ENCODE results near the gene KLHDC9.
A peak's percentile ranks its signal among the peaks of the same experiment; 100 is the strongest.

KLHDC9 gene

GRCh38 chr1:161117759-161118581, 19.8 kb downstream of the KLHDC9 start, which contains the start of the genes NIT1 and PFDN2:
TSS of gene NIT1 (plus strand) at chr1:161118105. CDS start at chr1:161118177, 72 bp downstream.
TSS of gene PFDN2 (minus strand) at chr1:161118037. CDS start at chr1:161118026, 11 bp downstream.
- Histone ChIP-seq H3K4me1 (peaks cover 14% of the 10 kb centered on the region), H3K27me3 (ENCODE audit: low read depth) (no peaks in the 10 kb centered on the region), H3K4me3 (peak within 1 kb of the TSS; percentile 91), H3K9me3 (no peaks in the 10 kb centered on the region), H3K36me3 (replicated peaks) (peaks cover 42% of the 10 kb centered on the region)
- in situ Hi-C loops (cut with MboI; ENCODE audit: low sequenced_read_pairs): no loop called here
- peak; percentile 83 to 91 for DNase-seq (ENCODE audit: low spot score in 2 of 2)

GRCh38 chr1:161119092-161119903, 21.1 kb downstream of the KLHDC9 start:
- peak overlapping the region; percentile 91 for H3K4me3 ChIP-seq
- no peaks in the 10 kb centered on the region for H3K27me3 ChIP-seq (ENCODE audit: low read depth)
- H3K4me1 ChIP-seq: peaks cover 14% of the 10 kb centered on the region
- in situ Hi-C loops (cut with MboI; ENCODE audit: low sequenced_read_pairs): no loop called here
- H3K9me3 ChIP-seq: no peaks in the 10 kb centered on the region
- peaks cover 52% of the 10 kb centered on the region for H3K36me3 ChIP-seq (replicated peaks)
- DNase-seq (ENCODE audit: low spot score in 2 of 2): peak; percentile 52 to 65

DNA sequence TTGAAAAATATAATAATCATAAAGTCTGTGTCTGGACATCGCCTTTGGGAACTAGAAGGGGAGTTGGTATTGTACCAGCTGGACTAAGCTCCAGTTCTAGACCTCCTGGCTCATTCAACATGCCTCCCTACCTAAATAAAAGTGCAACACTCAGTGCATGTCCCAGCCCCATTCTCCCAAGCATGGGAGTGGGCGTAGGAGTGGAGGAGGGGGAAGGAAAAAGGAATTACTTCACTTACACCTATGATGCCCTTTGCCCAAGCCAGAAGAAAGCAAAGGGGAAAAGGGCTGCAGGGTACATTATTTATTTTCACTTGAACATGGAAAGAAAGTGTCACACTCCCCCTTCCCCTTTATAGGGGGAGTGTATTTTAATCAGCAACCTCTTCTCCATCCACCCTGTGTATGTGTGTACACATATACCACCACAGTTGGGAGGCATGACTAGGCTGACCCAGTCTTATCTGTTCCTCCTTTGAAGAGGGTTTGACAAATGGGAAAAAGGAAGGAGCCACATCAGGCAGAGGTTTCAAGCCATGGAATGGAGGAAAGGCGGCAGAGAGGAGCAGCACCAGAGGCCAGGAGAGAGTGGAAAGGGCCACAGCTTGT, 23.0 kb downstream of the KLHDC9 start:
- no peak for DNase-seq (ENCODE audit: low spot score in 2 of 2)
- in situ Hi-C loops (cut with MboI; ENCODE audit: low sequenced_read_pairs): no loop called here
- H3K36me3 ChIP-seq (replicated peaks): peaks cover 59% of the 10 kb centered on the region
- no peak overlapping the region for H3K4me3 ChIP-seq
- no peaks in the 10 kb centered on the region for H3K9me3 ChIP-seq
- peaks cover 10% of the 10 kb centered on the region for H3K4me1 ChIP-seq
- no peaks in the 10 kb centered on the region for H3K27me3 ChIP-seq (ENCODE audit: low read depth)

DNA sequence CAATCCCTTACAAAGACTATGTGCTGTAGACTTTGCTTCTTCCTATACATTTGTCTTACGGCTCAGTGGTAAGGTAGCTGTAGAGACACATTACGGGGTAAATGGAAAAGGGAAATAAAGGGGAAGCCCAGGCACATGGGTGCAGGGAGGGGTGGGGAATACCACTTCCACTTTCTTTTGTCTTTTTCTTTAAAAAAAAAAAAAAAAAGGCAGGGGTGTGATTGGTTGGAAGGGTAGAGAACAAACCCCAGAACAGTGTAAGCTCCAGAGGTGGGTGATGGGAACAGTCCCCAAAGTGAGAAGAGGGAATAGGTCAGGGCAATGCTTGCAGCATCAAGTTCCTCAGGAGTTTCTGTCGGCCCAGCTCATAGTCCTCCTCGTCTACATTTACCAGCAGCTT, 23.7 kb downstream of the KLHDC9 start:
- Histone ChIP-seq H3K9me3 (no peaks in the 10 kb centered on the region), H3K36me3 (replicated peaks) (peaks cover 64% of the 10 kb centered on the region), H3K4me3 (no peak overlapping the region), H3K27me3 (ENCODE audit: low read depth) (no peaks in the 10 kb centered on the region), H3K4me1 (peaks cover 10% of the 10 kb centered on the region)
- no peak for DNase-seq (ENCODE audit: low spot score in 2 of 2)
- in situ Hi-C loops (cut with MboI; ENCODE audit: low sequenced_read_pairs): no loop called here

DNA sequence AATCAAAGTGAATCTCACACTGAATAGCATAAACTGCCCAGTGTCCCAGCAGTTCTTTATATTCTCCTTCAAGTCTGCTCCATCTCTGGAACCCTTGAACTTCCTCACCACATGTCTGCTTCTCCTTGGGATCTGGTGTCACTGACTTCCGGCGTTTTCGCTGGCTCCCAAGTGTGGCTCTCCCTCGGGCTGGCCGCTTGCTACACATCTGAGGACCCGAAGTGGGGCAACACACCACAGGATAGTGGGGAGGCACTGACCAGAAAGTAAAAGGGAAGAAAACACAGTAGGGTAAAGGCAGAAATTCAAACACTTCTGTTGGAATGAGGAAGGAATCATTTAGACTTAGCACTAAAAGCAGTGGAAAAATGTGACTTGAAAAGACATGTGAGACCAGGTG, 24.8 kb downstream of the KLHDC9 start:
- in situ Hi-C loops (cut with MboI; ENCODE audit: low sequenced_read_pairs): no loop called here
- Histone ChIP-seq H3K4me3 (no peak overlapping the region), H3K9me3 (no peaks in the 10 kb centered on the region), H3K4me1 (peaks cover 10% of the 10 kb centered on the region), H3K36me3 (replicated peaks) (peaks cover 71% of the 10 kb centered on the region), H3K27me3 (ENCODE audit: low read depth) (no peaks in the 10 kb centered on the region)
- no peak for DNase-seq (ENCODE audit: low spot score in 2 of 2)

DNA sequence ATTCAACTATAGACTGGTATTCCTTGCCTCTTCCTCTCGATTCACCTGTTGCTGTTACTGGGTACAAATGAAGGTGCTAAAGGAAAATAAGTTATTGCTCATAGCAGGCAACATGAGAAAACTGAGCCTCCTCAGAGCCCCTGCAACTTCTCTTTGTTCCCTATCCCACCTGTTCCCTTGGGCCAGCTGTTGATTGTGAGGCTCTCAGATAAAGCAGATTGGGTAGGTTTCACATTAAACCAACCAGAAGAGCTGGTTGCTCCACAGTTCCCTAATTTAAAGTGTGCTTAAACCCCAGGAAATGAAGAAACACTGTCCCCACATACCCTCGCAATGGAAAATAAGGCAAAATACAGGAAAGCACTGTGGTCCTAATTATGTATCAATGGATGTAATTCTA, 29.5 kb downstream of the KLHDC9 start:
- no peak for DNase-seq (ENCODE audit: low spot score in 2 of 2)
- Histone ChIP-seq H3K4me3 (no peak overlapping the region), H3K4me1 (peaks cover 13% of the 10 kb centered on the region), H3K27me3 (ENCODE audit: low read depth) (no peaks in the 10 kb centered on the region), H3K36me3 (replicated peaks) (peaks cover 56% of the 10 kb centered on the region), H3K9me3 (no peaks in the 10 kb centered on the region)
- in situ Hi-C loops (cut with MboI; ENCODE audit: low sequenced_read_pairs): no loop called here

- Histone ChIP-seq H3K27me3 (ENCODE audit: low read depth) (no peaks in the 10 kb centered on the region), H3K4me1 (peaks cover 17% of the 10 kb centered on the region), H3K4me3 (no peak overlapping the region), H3K9me3 (no peaks in the 10 kb centered on the region), H3K36me3 (replicated peaks) (peaks cover 48% of the 10 kb centered on the region)
- no peak for DNase-seq (ENCODE audit: low spot score in 2 of 2)
- in situ Hi-C loops (cut with MboI; ENCODE audit: low sequenced_read_pairs): no loop called here
Measured at GRCh38 chr1:161128591-161129420, 30.6 kb downstream of the KLHDC9 start.

- Histone ChIP-seq H3K4me1 (peaks cover 17% of the 10 kb centered on the region), H3K9me3 (no peaks in the 10 kb centered on the region), H3K4me3 (no peak overlapping the region), H3K36me3 (replicated peaks) (peaks cover 38% of the 10 kb centered on the region), H3K27me3 (ENCODE audit: low read depth) (no peaks in the 10 kb centered on the region)
- no peak for DNase-seq (ENCODE audit: low spot score in 2 of 2)
- in situ Hi-C loops (cut with MboI; ENCODE audit: low sequenced_read_pairs): no loop called here
Measured at GRCh38 chr1:161130266-161130665, 32.1 kb downstream of the KLHDC9 start.

- Histone ChIP-seq H3K4me1 (peaks cover 17% of the 10 kb centered on the region), H3K9me3 (no peaks in the 10 kb centered on the region), H3K4me3 (peak overlapping the region; percentile 45), H3K36me3 (replicated peaks) (peaks cover 28% of the 10 kb centered on the region), H3K27me3 (ENCODE audit: low read depth) (no peaks in the 10 kb centered on the region)
- DNase-seq (ENCODE audit: low spot score in 2 of 2): peak in 1 of 2 experiments; percentile 22
- in situ Hi-C loops (cut with MboI; ENCODE audit: low sequenced_read_pairs): no loop called here
Measured at GRCh38 chr1:161131523-161132409, 33.6 kb downstream of the KLHDC9 start.

DNA sequence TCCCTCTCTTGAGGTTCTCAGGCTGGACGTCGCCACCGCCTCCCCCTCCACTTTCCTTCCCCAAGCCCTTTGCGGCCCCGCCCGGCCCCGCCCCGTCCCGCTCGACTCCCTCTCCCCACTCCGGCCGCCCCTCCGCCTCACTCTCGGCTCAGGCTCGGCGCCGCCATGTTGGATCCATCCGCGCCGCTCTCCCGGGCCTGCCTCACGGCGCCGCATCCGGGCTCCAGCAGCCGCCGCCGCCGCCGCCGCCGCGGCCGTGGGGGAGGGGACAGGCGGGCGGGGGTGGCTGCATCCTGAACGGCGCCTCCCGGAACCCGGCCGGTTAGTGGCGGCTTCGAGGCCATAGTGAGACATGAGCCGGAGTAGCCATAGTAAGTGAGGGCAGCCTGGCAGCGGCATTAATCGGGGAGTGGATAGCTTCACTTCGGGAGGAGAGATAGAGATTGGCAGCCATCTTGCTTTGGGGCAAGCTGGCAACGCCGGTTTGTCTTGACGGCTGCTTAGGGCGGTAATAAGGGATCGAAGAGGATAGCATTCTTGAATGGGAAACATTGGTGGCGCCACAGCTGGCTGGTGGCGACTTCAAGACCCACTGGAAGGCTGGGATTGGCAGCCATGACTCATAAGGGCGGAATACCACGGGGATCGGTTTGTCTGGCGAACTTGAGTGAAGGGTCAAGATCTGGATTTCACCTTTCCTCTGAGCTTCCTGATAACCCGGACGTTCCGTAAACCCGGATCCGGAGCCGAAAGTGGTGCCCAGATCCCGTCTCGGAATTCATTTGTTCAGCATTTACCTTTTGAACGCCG, 34.5 kb downstream of the KLHDC9 start, which contains the start of gene DEDD:
DEDD (minus strand) TSS at position 258 of the 810 bp plus-strand sequence. CDS start 8,205 bp downstream, outside the sequence.
- Histone ChIP-seq H3K27me3 (ENCODE audit: low read depth) (no peaks in the 10 kb centered on the region), H3K36me3 (replicated peaks) (peaks cover 19% of the 10 kb centered on the region), H3K9me3 (no peaks in the 10 kb centered on the region), H3K4me3 (peak within 1 kb of the TSS; percentile 45), H3K4me1 (peaks cover 17% of the 10 kb centered on the region)
- in situ Hi-C loops (cut with MboI; ENCODE audit: low sequenced_read_pairs): no loop called here
- peak; percentile 95 to 99 for DNase-seq (ENCODE audit: low spot score in 2 of 2)

- DNase-seq (ENCODE audit: low spot score in 2 of 2): peak in 1 of 2 experiments; percentile 10
- H3K4me3 ChIP-seq: peak overlapping the region; percentile 45
- H3K36me3 ChIP-seq (replicated peaks): peaks cover 13% of the 10 kb centered on the region
- H3K27me3 ChIP-seq (ENCODE audit: low read depth): no peaks in the 10 kb centered on the region
- H3K9me3 ChIP-seq: no peaks in the 10 kb centered on the region
- in situ Hi-C loops (cut with MboI; ENCODE audit: low sequenced_read_pairs): no loop called here
- H3K4me1 ChIP-seq: peaks cover 17% of the 10 kb centered on the region
Measured at GRCh38 chr1:161133220-161133740, 35.1 kb downstream of the KLHDC9 start.
